Measurements from ENCODE around the gene AADAC. TPM values are rescaled to one million over a fixed set of nuclear protein-coding genes. Genes with fewer than 3 reads are reported as not detected.

Gene AADAC
- total RNA-seq, 1 experiment from 2014 or later: 0.43 TPM

DNA sequence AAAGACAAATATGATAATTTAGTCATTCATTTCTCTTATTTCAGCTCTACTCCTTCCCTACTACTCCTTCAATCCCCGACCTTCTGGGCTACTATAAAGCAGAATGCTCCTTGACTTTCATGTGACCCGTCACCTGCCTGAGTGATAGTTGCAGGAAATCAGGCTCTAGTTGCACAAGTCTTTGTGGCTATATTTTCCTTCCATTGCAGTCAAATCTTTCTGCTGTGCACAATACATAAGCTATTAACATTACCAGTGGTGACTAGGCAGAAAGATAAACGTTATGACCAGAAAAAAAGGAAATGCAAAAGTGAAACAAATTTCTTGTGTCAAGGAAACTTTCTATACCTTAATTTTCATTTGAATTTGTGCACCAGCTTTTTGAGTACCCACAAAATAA is 61.8 kb downstream of the AADAC start:
- H3K4me3 ChIP-seq (ENCODE audit: low read depth, low read length, poor library complexity, severe bottlenecking): no peak overlapping the region
- POLR2A ChIA-PET (ENCODE audit: low non-redundant PET): no interaction called here
- intact Hi-C loops (cut with micrococcal nuclease; ENCODE audit: unreplicated experiment): no loop called here

DNA sequence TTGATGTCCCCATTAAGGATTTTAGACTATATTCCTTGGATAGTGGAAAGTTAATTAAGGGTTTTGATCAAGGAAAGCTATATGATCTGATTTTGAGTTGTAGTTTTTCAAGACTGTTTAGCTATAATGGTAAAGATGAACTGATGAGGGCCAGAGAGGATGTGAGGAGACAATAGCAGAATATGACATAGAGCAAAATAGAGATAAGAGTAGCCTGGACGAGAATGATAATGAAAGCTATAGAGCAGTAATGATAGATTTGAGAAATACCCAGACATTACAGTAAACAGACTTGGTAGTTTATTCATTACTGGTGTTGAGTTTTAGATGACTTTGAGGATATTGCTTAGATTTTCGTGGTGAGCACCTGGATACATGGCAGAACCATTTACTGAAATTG is 63.4 kb downstream of the AADAC start:
- H3K9me3 ChIP-seq (ENCODE audit: low read depth, low read length, poor library complexity, severe bottlenecking): no peaks in the 10 kb centered on the region
- DNase-seq (ENCODE audit: low spot score): no peak
- H3K27me3 ChIP-seq (replicated peaks; ENCODE audit: insufficient read depth, low read depth, low read length, poor library complexity): no peaks in the 10 kb centered on the region
- no peak overlapping the region for H3K4me3 ChIP-seq (ENCODE audit: low read depth, low read length, poor library complexity, severe bottlenecking)
- CTCF ChIA-PET: no interaction called here
- POLR2A ChIA-PET (ENCODE audit: low non-redundant PET): no interaction called here
- intact Hi-C loops (cut with micrococcal nuclease; ENCODE audit: unreplicated experiment): no loop called here
- no TSS peak for BruUV-seq (replicated peaks)
- no peak overlapping the region for H3K27ac ChIP-seq (ENCODE audit: low read depth, low read length, poor library complexity, severe bottlenecking)
- peaks cover 24% of the 10 kb centered on the region for H3K4me1 ChIP-seq (ENCODE audit: insufficient read depth, low read length, poor library complexity, severe bottlenecking)
- H3K36me3 ChIP-seq (ENCODE audit: insufficient read depth, low read length, poor library complexity, severe bottlenecking): no peaks in the 10 kb centered on the region
- no peak for TF ChIP-seq EZH2 (IDR thresholded peaks at IDR 0.05; ENCODE audit: borderline replicate concordance, low read depth, low read length, poor library complexity, severe bottlenecking)
- TF ChIP-seq, protein P1, sequence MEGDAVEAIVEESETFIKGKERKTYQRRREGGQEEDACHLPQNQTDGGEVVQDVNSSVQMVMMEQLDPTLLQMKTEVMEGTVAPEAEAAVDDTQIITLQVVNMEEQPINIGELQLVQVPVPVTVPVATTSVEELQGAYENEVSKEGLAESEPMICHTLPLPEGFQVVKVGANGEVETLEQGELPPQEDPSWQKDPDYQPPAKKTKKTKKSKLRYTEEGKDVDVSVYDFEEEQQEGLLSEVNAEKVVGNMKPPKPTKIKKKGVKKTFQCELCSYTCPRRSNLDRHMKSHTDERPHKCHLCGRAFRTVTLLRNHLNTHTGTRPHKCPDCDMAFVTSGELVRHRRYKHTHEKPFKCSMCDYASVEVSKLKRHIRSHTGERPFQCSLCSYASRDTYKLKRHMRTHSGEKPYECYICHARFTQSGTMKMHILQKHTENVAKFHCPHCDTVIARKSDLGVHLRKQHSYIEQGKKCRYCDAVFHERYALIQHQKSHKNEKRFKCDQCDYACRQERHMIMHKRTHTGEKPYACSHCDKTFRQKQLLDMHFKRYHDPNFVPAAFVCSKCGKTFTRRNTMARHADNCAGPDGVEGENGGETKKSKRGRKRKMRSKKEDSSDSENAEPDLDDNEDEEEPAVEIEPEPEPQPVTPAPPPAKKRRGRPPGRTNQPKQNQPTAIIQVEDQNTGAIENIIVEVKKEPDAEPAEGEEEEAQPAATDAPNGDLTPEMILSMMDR (conservative IDR thresholded peaks at IDR 0.05; ENCODE audit: low read depth, low read length): no peak

More for the DNA sequence above, 61.8 kb downstream of the AADAC start:
- BruUV-seq (replicated peaks): no TSS peak
- no peak for DNase-seq (ENCODE audit: low spot score)
- no peaks in the 10 kb centered on the region for H3K9me3 ChIP-seq (ENCODE audit: low read depth, low read length, poor library complexity, severe bottlenecking)
- peaks cover 36% of the 10 kb centered on the region for H3K4me1 ChIP-seq (ENCODE audit: insufficient read depth, low read length, poor library complexity, severe bottlenecking)
- CTCF ChIA-PET: no interaction called here
- H3K27ac ChIP-seq (ENCODE audit: low read depth, low read length, poor library complexity, severe bottlenecking): no peak overlapping the region
- H3K27me3 ChIP-seq (replicated peaks; ENCODE audit: insufficient read depth, low read depth, low read length, poor library complexity): no peaks in the 10 kb centered on the region
- TF ChIP-seq, protein P1 (conservative IDR thresholded peaks at IDR 0.05; ENCODE audit: low read depth, low read length): no peak
- TF ChIP-seq EZH2 (IDR thresholded peaks at IDR 0.05; ENCODE audit: borderline replicate concordance, low read depth, low read length, poor library complexity, severe bottlenecking): no peak
- no peaks in the 10 kb centered on the region for H3K36me3 ChIP-seq (ENCODE audit: insufficient read depth, low read length, poor library complexity, severe bottlenecking)

Other genes with a start within 250 kb of the AADAC start
- not detected in 2 replicates for gene AADACL2, start 80.2 kb upstream of the AADAC start, total RNA-seq (2021)
- gene SUCNR1, start 59.5 kb downstream of the AADAC start, total RNA-seq (2021): 0.35 and 0.41 TPM in 2 replicates